Prostate gland (tissue), 2 donors: ENCODE results near the gene PIRT. TPM values are rescaled to one million over a fixed set of nuclear protein-coding genes. Genes with fewer than 3 reads are reported as not detected.
A peak's percentile ranks its signal among the peaks of the same experiment; 100 is the strongest.

Source experiments
- DNase-seq: peaks from one replicate; pipeline ENCODE4 v3.0.0-alpha.2; 2019; ENCODE audit warnings: low spot score
- H3K27ac ChIP-seq, 2 donors: fragments of 200-600 bp; sonication (generic); 2 replicates each; pipeline ENCODE4 v1.5.1; 2017 to 2019
- H3K27me3 ChIP-seq: fragments of 200-600 bp; sonication (generic); replicated peaks from 2 replicates; pipeline ENCODE4 v1.5.1; 2019; ENCODE audit not compliant: insufficient read depth
- H3K36me3 ChIP-seq, 2 donors: fragments of 200-600 bp; sonication (generic); 1 replicate in 1 of 2; 2 replicates in 1 of 2; pipeline versions ENCODE4 v1.5.1 to v1.8.1; 2017 to 2019
- H3K4me1 ChIP-seq: fragments of 200-600 bp; sonication (generic); replicated peaks from 2 replicates; pipeline ENCODE4 v1.5.1; 2019
- H3K4me3 ChIP-seq, 2 donors: fragments of 200-600 bp; sonication (generic); 2 replicates each; pipeline ENCODE4 v1.5.1; 2017 to 2019
- H3K9me3 ChIP-seq: fragments of 200-600 bp; sonication (generic); 2 replicates; pipeline ENCODE4 v1.5.1; 2017
- CTCF ChIP-seq, 4 experiments: fragments of 200-600 bp in 2 of 4; fragments of 450-650 bp in 2 of 4; sonication (generic) in 2 of 4; IDR thresholded peaks; 1 replicate in 3 of 4; 2 replicates in 1 of 4; pipeline ENCODE4 v1.5.1; 2016 to 2019; ENCODE audit warnings: antibody characterized with exemption in 4 of 4, mild to moderate bottlenecking in 2 of 4, moderate library complexity in 2 of 4
- POLR2A ChIP-seq: fragments of 450-650 bp; IDR thresholded peaks from one replicate; pipeline ENCODE4 v1.6.1; 2016; ENCODE audit warnings: antibody characterized with exemption, mild to moderate bottlenecking
- POLR2AphosphoS5 ChIP-seq: sonication (generic); formaldehyde crosslinking; IDR thresholded peaks from one replicate; pipeline ENCODE4 v1.6.1; 2017; ENCODE audit warnings: antibody characterized with exemption
- WGBS: methylation state at CpG from one replicate; pipeline ENCODE4 v1.1.5; 2018; 5-methylcytosine and 5-hydroxymethylcytosine counted together
- intact Hi-C: fragments of 100-400 bp; cut with DNase I; formaldehyde crosslinking; loops from one replicate; pipeline ENCODE4 v1.14.2; 2022
- total RNA-seq, 2 donors: library from RNA; depleted of rRNA; stranded (reverse); fragments of >200 nt; gene quantifications; one replicate each; pipeline ENCODE4 v1.1.0, GENCODE V29; 2016

Gene PIRT
- total RNA-seq, 2 donors from 2014 or later = 1.2 TPM; not detected in 1

GRCh38 chr17:10798910-10799309 is 39.0 kb downstream of the PIRT start:
- no peak for DNase-seq
- peaks cover 3% of the 10 kb centered on the region for H3K4me1 ChIP-seq
- H3K27me3 ChIP-seq = no peaks in the 10 kb centered on the region
- H3K27ac ChIP-seq = peak overlapping the region; percentile 58 to 71
- no peak for TF ChIP-seq POLR2A
- TF ChIP-seq POLR2AphosphoS5 = no peak
- 43% methylated on average over 7 of the region's 7 CpGs for WGBS
- no peak overlapping the region for H3K4me3 ChIP-seq
- no peaks in the 10 kb centered on the region for H3K36me3 ChIP-seq
- intact Hi-C loops = no loop called here
- H3K9me3 ChIP-seq = no peaks in the 10 kb centered on the region

GRCh38 chr17:10798332-10798749 is 39.5 kb downstream of the PIRT start:
- no peaks in the 10 kb centered on the region for H3K9me3 ChIP-seq
- DNase-seq = peak; percentile 55
- H3K36me3 ChIP-seq = no peaks in the 10 kb centered on the region
- H3K4me3 ChIP-seq = no peak overlapping the region
- H3K27me3 ChIP-seq = no peaks in the 10 kb centered on the region
- no peak for TF ChIP-seq CTCF (IDR thresholded peaks at IDR 0.05)
- no peak for TF ChIP-seq POLR2A
- peak; percentile 43 for TF ChIP-seq POLR2AphosphoS5
- peak overlapping the region; percentile 58 to 71 for H3K27ac ChIP-seq
- H3K4me1 ChIP-seq = peaks cover 3% of the 10 kb centered on the region
- WGBS = 20% methylated on average over 3 of the region's 3 CpGs
- intact Hi-C loops = no loop called here

GRCh38 chr17:10797476-10798328 is 40.2 kb downstream of the PIRT start:
- Histone ChIP-seq H3K9me3 (no peaks in the 10 kb centered on the region), H3K27me3 (no peaks in the 10 kb centered on the region), H3K4me1 (peaks cover 3% of the 10 kb centered on the region), H3K4me3 (no peak overlapping the region), H3K36me3 (no peaks in the 10 kb centered on the region), H3K27ac (peak overlapping the region; percentile 58 to 71)
- no peak for DNase-seq
- WGBS = 30% methylated on average over 11 of the region's 11 CpGs
- intact Hi-C loops = no loop called here
- TF ChIP-seq CTCF (IDR thresholded peaks at IDR 0.05) (no peak), POLR2AphosphoS5 (no peak), POLR2A (no peak)

- H3K4me1 ChIP-seq = peaks cover 7% of the 10 kb centered on the region
- no peaks in the 10 kb centered on the region for H3K9me3 ChIP-seq
- H3K36me3 ChIP-seq = no peaks in the 10 kb centered on the region
- H3K27me3 ChIP-seq = no peaks in the 10 kb centered on the region
- 51% methylated on average over 4 of the region's 4 CpGs for WGBS
- no peak overlapping the region for H3K27ac ChIP-seq
- intact Hi-C loops = no loop called here
- TF ChIP-seq POLR2AphosphoS5 (no peak), CTCF (IDR thresholded peaks at IDR 0.05) (no peak), POLR2A (no peak)
- H3K4me3 ChIP-seq = no peak overlapping the region
- no peak for DNase-seq
Measured at GRCh38 chr17:10793816-10794215, 44.1 kb downstream of the PIRT start.

- H3K27ac ChIP-seq = no peak overlapping the region
- H3K4me3 ChIP-seq = no peak overlapping the region
- H3K9me3 ChIP-seq = no peaks in the 10 kb centered on the region
- intact Hi-C loops = no loop called here
- 92% methylated on average over 7 of the region's 7 CpGs for WGBS
- H3K36me3 ChIP-seq = no peaks in the 10 kb centered on the region
- H3K27me3 ChIP-seq = no peaks in the 10 kb centered on the region
- TF ChIP-seq CTCF (IDR thresholded peaks at IDR 0.05) (no peak), POLR2AphosphoS5 (no peak), POLR2A (no peak)
- no peak for DNase-seq
- peaks cover 7% of the 10 kb centered on the region for H3K4me1 ChIP-seq
Measured at GRCh38 chr17:10793256-10793655, 44.6 kb downstream of the PIRT start.
